SK-N-MC (cell line): ENCODE data around the gene DGLUCY.

Source experiments
- EZH2 ChIP-seq: fragments of 200-600 bp; sonication (generic); IDR thresholded peaks from one replicate; pipeline ENCODE4 v1.6.1; 2017; ENCODE audit warnings: antibody characterized with exemption
- FOXP2 ChIP-seq: optimal IDR thresholded peaks from 2 replicates; pipeline ENCODE3; 2011; ENCODE audit warnings: mild to moderate bottlenecking, moderate library complexity; ENCODE audit not compliant: insufficient read depth; ENCODE audit errors: extremely low read length, control extremely low read depth
- POLR2AphosphoS5 ChIP-seq: IDR thresholded peaks from 2 replicates; pipeline ENCODE4 v1.6.1; 2012; ENCODE audit warnings: mild to moderate bottlenecking, low read depth, low read length, borderline replicate concordance

GRCh38 chr14:91233936-91234790, 120.3 kb downstream of the DGLUCY start:
- no peak for TF ChIP-seq EZH2
- TF ChIP-seq POLR2AphosphoS5 = no peak
- TF ChIP-seq FOXP2 = no peak
